Muscle of leg (tissue), 11 donors: ENCODE measurements around the gene IL19. TPM values are rescaled to one million over a fixed set of nuclear protein-coding genes. Genes with fewer than 3 reads are reported as not detected.

Source experiments
- DNase-seq: peaks from one replicate; pipeline ENCODE4 v3.0.0; 2013
- H3K27ac ChIP-seq: one replicate; pipeline ENCODE4 v1.5.1; 2013; ENCODE audit warnings: mild to moderate bottlenecking, low read length, control low read depth
- H3K27me3 ChIP-seq: one replicate; pipeline ENCODE4 v1.6.1; 2013; ENCODE audit warnings: low read length; ENCODE audit not compliant: control insufficient read depth, insufficient read depth
- H3K36me3 ChIP-seq: one replicate; pipeline ENCODE4 v1.6.1; 2013; ENCODE audit warnings: low read length; ENCODE audit not compliant: control insufficient read depth, insufficient read depth
- H3K4me1 ChIP-seq: one replicate; pipeline ENCODE4 v1.6.1; 2013; ENCODE audit warnings: low read length; ENCODE audit not compliant: control insufficient read depth, insufficient read depth
- H3K4me3 ChIP-seq: one replicate; pipeline ENCODE4 v1.5.1; 2013; ENCODE audit warnings: low read length, control low read depth
- H3K9me3 ChIP-seq: replicated peaks from 2 replicates; pipeline ENCODE4 v1.6.1; 2013; ENCODE audit warnings: low read depth, low read length; ENCODE audit not compliant: control insufficient read depth
- WGBS: methylation state at CpG from one replicate; pipeline ENCODE4 v1.1.5; 2013; ENCODE audit warnings: missing lambda C conversion rate; ENCODE audit not compliant: insufficient coverage; 5-methylcytosine and 5-hydroxymethylcytosine counted together
- polyA plus RNA-seq, 8 donors: library from polyadenylated mRNA; unstranded; fragments of 120-200 nt; gene quantifications; one replicate each; pipeline versions ENCODE4 v1.2.1 to v1.2.3, GENCODE V29; 2013; ENCODE audit warnings: inconsistent platforms in 1 of 8, low replicate concordance in 1 of 8; ENCODE audit not compliant: insufficient read length in 8 of 8, insufficient read depth in 1 of 8
- total RNA-seq: library from RNA; stranded (reverse); fragments of 120-200 nt; gene quantifications from one replicate; pipeline ENCODE4 v1.2.4, GENCODE V29; 2013

IL19 gene
- total and polyA plus RNA-seq, 9 donors: not detected

DNA sequence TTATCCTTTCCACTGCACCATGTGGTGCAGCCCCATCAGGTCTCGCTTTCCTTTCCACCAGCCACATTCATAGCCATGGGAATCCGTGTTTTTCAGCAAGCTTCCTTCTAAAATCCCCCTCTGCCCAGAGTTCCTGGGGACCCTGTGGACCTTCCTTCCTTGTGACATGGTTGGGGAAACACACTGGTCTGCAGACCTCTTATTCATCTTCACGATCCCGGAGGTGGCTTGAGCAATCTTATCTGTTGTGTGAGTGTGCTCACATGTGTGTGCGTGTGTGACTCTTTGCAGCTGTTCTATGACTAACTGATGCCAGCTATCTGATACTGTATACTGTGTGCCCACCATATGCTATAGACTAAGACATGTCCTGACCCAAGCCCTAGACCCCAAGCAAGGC lies 17.3 kb downstream of the IL19 start:
- DNase-seq: no peak
- 83% methylated on average over 4 of the region's 5 CpGs for WGBS
- no peaks in the 10 kb centered on the region for H3K36me3 ChIP-seq
- peaks cover 3% of the 10 kb centered on the region for H3K27me3 ChIP-seq
- H3K9me3 ChIP-seq: no peaks in the 10 kb centered on the region
- H3K27ac ChIP-seq: no peak overlapping the region
- H3K4me1 ChIP-seq: no peaks in the 10 kb centered on the region
- no peak overlapping the region for H3K4me3 ChIP-seq

DNA sequence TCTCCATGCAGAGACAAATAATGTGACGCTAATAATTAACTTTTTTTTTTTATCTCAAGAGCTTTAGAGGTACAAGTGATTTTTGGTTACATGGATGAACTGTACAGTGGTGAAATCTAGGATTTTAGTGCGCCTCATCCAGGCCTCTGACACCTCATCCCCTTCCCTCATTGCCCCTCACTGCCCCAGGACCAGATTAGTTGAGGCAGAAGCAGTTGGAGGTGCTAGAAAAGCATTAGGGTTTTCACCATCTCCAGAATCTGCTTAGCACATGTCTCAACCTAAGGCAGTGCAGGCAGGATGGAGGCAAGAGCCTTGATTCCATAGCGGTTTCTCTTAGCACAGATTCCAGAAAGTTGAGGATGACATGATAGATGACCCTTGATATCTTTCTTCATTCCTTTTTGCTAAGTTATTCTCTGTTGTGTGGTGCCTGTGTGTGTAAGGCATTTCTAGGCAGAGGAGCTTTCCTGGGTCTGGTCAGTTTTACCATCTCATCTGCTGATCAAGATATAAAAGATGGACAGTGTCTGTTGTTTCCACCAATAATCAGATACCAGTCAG lies 18.0 kb downstream of the IL19 start:
- Histone ChIP-seq H3K9me3 (no peaks in the 10 kb centered on the region), H3K4me1 (no peaks in the 10 kb centered on the region), H3K27ac (no peak overlapping the region), H3K4me3 (no peak overlapping the region), H3K36me3 (no peaks in the 10 kb centered on the region), H3K27me3 (peaks cover 3% of the 10 kb centered on the region)
- DNase-seq: no peak
- no CpG with 5 or more reads among the region's 3 CpGs for WGBS

GRCh38 chr1:206790502-206791250 lies 20.1 kb downstream of the IL19 start:
- Histone ChIP-seq H3K4me3 (no peak overlapping the region), H3K36me3 (no peaks in the 10 kb centered on the region), H3K27me3 (peaks cover 3% of the 10 kb centered on the region), H3K27ac (no peak overlapping the region), H3K4me1 (no peaks in the 10 kb centered on the region), H3K9me3 (no peaks in the 10 kb centered on the region)
- 90% methylated on average over 2 of the region's 11 CpGs for WGBS
- DNase-seq: no peak

GRCh38 chr1:206792939-206793607 lies 22.5 kb downstream of the IL19 start:
- H3K36me3 ChIP-seq: no peaks in the 10 kb centered on the region
- no peaks in the 10 kb centered on the region for H3K9me3 ChIP-seq
- no peaks in the 10 kb centered on the region for H3K4me1 ChIP-seq
- no peak overlapping the region for H3K27ac ChIP-seq
- 59% methylated on average over 12 of the region's 16 CpGs for WGBS
- DNase-seq: no peak
- H3K27me3 ChIP-seq: no peaks in the 10 kb centered on the region
- H3K4me3 ChIP-seq: no peak overlapping the region

- H3K4me1 ChIP-seq: no peaks in the 10 kb centered on the region
- no peaks in the 10 kb centered on the region for H3K27me3 ChIP-seq
- no peaks in the 10 kb centered on the region for H3K9me3 ChIP-seq
- no peak for DNase-seq
- no peaks in the 10 kb centered on the region for H3K36me3 ChIP-seq
- WGBS: 72% methylated on average over 5 of the region's 7 CpGs
- no peak overlapping the region for H3K27ac ChIP-seq
- H3K4me3 ChIP-seq: no peak overlapping the region
Observed at GRCh38 chr1:206793620-206794019, 23.0 kb downstream of the IL19 start.

DNA sequence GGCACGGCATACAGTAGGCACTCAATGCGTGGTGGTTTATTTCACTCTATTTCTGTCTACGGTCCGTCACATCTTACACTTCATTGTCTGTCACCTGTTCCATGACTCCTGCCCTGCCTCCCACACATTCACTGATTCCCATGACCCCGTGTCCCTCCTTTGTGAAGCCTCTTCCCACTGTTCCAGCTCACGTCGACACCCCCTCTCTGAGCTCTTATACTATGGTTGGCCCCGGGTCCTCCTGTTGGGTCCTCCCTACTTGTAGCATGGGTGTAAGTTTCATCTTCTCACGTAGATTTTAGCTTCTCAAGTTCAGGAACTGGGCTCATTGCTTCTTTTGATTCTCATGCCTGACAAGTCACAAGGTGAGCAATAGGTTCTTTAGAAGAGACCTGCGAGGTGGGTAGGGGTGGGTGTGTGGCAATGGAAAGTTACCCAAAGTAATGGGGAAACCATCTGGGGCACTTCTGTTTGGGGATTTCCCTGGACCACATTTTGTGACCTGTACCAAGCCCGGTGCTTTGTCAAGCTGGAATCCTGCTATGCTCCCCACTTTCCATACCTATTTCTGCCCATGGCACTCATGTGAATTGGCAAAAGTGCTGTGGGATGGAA lies 23.8 kb downstream of the IL19 start:
- H3K9me3 ChIP-seq: no peaks in the 10 kb centered on the region
- H3K4me3 ChIP-seq: no peak overlapping the region
- no peaks in the 10 kb centered on the region for H3K36me3 ChIP-seq
- H3K27ac ChIP-seq: no peak overlapping the region
- 85% methylated on average over 8 of the region's 11 CpGs for WGBS
- H3K27me3 ChIP-seq: no peaks in the 10 kb centered on the region
- no peak for DNase-seq
- H3K4me1 ChIP-seq: no peaks in the 10 kb centered on the region

- Histone ChIP-seq H3K36me3 (no peaks in the 10 kb centered on the region), H3K27me3 (no peaks in the 10 kb centered on the region), H3K4me3 (no peak overlapping the region), H3K9me3 (no peaks in the 10 kb centered on the region), H3K27ac (no peak overlapping the region), H3K4me1 (no peaks in the 10 kb centered on the region)
- WGBS: 52% methylated on average over 2 of the region's 3 CpGs
- no peak for DNase-seq
Observed at GRCh38 chr1:206796116-206796515, 25.5 kb downstream of the IL19 start.

DNA sequence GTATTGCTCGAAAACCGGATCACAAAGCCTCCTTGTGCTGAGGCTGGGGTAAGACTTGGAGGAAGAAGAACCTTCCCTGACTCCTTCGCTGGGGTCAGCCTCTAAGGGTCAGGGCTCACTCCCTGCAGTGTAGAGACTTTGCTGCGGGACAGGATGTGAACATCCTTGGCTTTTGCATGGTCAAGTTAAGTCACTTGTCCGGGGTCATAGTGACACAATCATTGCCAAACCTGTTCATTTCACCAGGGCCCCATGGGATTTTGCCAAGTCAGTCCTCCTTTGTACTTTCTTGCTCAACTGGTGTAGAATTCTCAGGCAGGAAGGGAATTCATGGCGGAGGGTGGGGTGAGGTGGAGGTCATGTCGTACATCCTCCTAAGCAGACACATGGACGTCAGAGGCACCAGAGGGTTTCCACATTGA lies 26.4 kb downstream of the IL19 start:
- Histone ChIP-seq H3K4me3 (no peak overlapping the region), H3K27me3 (no peaks in the 10 kb centered on the region), H3K4me1 (no peaks in the 10 kb centered on the region), H3K36me3 (no peaks in the 10 kb centered on the region), H3K9me3 (no peaks in the 10 kb centered on the region), H3K27ac (no peak overlapping the region)
- DNase-seq: no peak
- 100% methylated on average over 2 of the region's 8 CpGs for WGBS

GRCh38 chr1:206797534-206798383 lies 27.2 kb downstream of the IL19 start:
- no peak for DNase-seq
- Histone ChIP-seq H3K27ac (no peak overlapping the region), H3K9me3 (no peaks in the 10 kb centered on the region), H3K4me3 (no peak overlapping the region), H3K36me3 (no peaks in the 10 kb centered on the region), H3K4me1 (no peaks in the 10 kb centered on the region), H3K27me3 (no peaks in the 10 kb centered on the region)
- WGBS: 39% methylated on average over 5 of the region's 8 CpGs
